ENCODE data around the gene NCAM1.

Gene NCAM1

DNA sequence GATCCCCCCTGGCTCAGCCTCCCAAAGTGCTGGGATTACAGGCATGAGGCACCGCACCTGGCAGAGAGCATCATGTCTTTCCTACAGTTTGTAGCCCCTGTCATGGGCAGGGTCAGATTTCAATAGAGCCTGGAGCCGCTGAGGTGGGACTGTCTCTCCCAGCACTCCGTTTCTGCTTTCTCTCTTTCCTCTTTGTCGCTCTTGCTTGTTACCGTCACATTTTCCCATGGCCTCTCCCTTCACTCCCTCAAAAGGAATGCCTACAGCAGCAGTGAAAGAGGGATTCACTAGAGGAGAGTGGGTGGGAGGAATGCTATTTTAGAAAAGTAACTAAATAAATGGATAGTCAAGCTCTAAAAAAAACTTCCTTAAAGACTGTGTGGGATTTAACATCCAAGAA is 216.5 kb downstream of the NCAM1 start:
- Histone ChIP-seq H3K4me1 (ENCODE audit: control insufficient read depth in 1 of 2, insufficient read depth in 1 of 2, low read depth in 1 of 2, low read length in 1 of 2) (no peaks in the 10 kb centered on the region), H3K27me3 (peaks cover 9% of the 10 kb centered on the region), H3K4me3 (ENCODE audit: low read depth in 1 of 2, low read length in 1 of 2) (no peak overlapping the region), H3K9me3 (no peaks in the 10 kb centered on the region), H3K36me3 (no peaks in the 10 kb centered on the region), H3K27ac (no peak overlapping the region)
- TF ChIP-seq, protein P1, sequence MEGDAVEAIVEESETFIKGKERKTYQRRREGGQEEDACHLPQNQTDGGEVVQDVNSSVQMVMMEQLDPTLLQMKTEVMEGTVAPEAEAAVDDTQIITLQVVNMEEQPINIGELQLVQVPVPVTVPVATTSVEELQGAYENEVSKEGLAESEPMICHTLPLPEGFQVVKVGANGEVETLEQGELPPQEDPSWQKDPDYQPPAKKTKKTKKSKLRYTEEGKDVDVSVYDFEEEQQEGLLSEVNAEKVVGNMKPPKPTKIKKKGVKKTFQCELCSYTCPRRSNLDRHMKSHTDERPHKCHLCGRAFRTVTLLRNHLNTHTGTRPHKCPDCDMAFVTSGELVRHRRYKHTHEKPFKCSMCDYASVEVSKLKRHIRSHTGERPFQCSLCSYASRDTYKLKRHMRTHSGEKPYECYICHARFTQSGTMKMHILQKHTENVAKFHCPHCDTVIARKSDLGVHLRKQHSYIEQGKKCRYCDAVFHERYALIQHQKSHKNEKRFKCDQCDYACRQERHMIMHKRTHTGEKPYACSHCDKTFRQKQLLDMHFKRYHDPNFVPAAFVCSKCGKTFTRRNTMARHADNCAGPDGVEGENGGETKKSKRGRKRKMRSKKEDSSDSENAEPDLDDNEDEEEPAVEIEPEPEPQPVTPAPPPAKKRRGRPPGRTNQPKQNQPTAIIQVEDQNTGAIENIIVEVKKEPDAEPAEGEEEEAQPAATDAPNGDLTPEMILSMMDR (IDR thresholded peaks at IDR 0.05), result no peak

DNA sequence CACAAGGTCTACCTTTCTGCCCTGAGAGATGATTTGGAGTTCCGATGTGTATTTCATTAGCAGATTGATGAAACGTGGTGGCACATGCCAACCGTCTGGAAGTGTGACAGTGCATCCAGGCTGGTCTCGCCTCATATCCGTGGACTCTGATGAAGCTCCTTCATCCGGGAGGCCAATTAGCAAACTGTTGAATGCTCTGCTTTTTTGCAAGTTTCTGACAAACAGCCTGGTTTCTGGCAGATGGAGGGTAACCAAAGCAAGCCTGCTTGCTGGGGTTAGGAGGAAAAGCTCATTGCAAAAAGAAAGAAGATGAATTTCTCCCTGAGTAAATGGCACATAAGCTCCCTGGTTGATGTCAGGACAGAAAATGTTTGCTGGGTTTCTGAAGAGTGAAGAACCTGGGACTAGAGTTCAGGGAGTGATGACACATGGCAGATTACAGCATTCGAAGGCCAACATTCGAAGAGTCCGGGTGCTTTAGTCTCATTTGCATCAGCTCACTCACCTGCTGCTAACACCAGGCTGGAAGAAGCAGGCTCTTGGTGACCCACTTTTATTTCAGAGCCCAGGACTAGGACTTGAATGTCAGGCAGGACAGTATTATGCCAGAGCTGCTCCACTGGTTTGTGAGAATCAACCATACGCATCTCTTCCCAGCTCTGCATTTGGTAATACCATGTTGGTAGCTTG is 217.3 kb downstream of the NCAM1 start:
- H3K4me3 ChIP-seq (ENCODE audit: low read depth in 1 of 2, low read length in 1 of 2), result no peak overlapping the region
- no peaks in the 10 kb centered on the region for H3K4me1 ChIP-seq (ENCODE audit: control insufficient read depth in 1 of 2, insufficient read depth in 1 of 2, low read depth in 1 of 2, low read length in 1 of 2)
- no peaks in the 10 kb centered on the region for H3K9me3 ChIP-seq
- TF ChIP-seq, protein P1 (IDR thresholded peaks at IDR 0.05), result no peak
- H3K27me3 ChIP-seq, result peaks cover 9% of the 10 kb centered on the region
- no peaks in the 10 kb centered on the region for H3K36me3 ChIP-seq
- no peak overlapping the region for H3K27ac ChIP-seq

DNA sequence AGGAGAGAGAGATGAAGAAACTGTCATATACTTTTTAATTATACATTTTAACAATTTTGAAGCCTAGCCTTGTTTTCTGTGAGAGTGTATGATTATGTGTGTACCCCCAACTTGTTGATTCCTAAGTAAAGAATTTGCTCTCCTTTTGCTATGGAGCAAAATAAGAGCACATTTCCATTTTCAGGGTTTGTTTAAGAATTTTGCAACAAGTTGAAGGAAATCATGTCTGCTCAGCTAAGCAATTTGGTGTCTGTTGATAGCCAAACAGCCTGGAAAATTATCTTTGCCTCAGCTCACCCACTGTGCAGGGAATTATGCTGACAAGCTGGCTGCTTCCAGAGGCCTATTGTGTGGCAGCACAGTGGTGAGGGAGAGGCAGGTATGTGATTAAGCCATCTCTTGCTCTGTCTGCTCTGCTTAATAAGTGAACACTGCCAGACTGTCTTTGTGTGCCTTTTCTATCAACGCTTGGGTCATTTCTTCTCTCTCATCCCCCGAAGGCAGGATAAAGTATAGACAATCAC is 218.0 kb downstream of the NCAM1 start:
- peaks cover 9% of the 10 kb centered on the region for H3K27me3 ChIP-seq
- no peaks in the 10 kb centered on the region for H3K9me3 ChIP-seq
- H3K27ac ChIP-seq, result no peak overlapping the region
- H3K4me3 ChIP-seq (ENCODE audit: low read depth in 1 of 2, low read length in 1 of 2), result no peak overlapping the region
- no peaks in the 10 kb centered on the region for H3K36me3 ChIP-seq
- TF ChIP-seq, protein P1 (IDR thresholded peaks at IDR 0.05), result no peak
- H3K4me1 ChIP-seq (ENCODE audit: control insufficient read depth in 1 of 2, insufficient read depth in 1 of 2, low read depth in 1 of 2, low read length in 1 of 2), result no peaks in the 10 kb centered on the region

DNA sequence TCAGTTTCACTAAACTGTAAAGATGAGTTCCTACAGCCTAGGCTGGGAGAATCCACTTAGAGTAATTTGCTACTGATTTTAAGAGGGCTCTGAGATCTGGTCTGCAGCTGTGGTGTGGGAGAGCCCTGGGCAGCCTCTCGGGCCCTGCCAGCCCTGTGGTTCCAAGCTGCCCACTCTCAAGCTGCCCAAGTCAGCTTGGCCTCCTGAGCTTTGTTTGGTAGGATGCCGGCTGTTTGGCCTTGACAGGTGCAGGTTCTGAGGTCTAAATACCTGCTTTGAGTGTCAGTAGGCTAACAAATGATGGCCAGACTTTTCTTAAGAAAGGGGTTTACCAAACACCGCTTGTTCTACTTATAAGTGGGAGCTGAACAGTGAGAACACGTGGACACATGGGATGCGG is 219.9 kb downstream of the NCAM1 start:
- H3K4me3 ChIP-seq (ENCODE audit: low read depth in 1 of 2, low read length in 1 of 2), result no peak overlapping the region
- H3K27me3 ChIP-seq, result peaks cover 4% of the 10 kb centered on the region
- no peaks in the 10 kb centered on the region for H3K36me3 ChIP-seq
- TF ChIP-seq, protein P1 (IDR thresholded peaks at IDR 0.05), result no peak
- no peak overlapping the region for H3K27ac ChIP-seq
- no peaks in the 10 kb centered on the region for H3K9me3 ChIP-seq
- H3K4me1 ChIP-seq (ENCODE audit: control insufficient read depth in 1 of 2, insufficient read depth in 1 of 2, low read depth in 1 of 2, low read length in 1 of 2), result no peaks in the 10 kb centered on the region

DNA sequence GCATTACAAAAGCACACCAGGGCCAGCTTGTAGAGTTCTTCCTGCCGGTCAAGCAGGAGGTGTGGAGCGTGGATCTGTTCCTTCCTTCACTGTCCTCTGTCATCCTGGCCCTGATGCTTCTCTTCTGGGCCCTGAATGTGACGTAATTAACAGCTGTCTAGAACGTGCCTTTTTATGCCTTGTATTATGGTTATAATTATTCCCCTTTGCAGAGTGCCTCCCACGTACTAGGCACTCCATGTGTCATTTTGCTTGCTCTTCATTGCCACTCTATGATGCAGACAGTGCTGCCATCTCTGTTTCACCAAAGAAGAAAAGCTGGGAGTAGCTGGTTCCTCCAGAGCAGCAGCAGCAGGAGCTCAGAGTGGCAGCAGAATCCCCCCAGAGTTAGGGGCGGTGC is 221.1 kb downstream of the NCAM1 start:
- no peaks in the 10 kb centered on the region for H3K9me3 ChIP-seq
- H3K4me1 ChIP-seq (ENCODE audit: control insufficient read depth in 1 of 2, insufficient read depth in 1 of 2, low read depth in 1 of 2, low read length in 1 of 2), result no peaks in the 10 kb centered on the region
- H3K36me3 ChIP-seq, result no peaks in the 10 kb centered on the region
- H3K4me3 ChIP-seq (ENCODE audit: low read depth in 1 of 2, low read length in 1 of 2), result no peak overlapping the region
- TF ChIP-seq, protein P1 (IDR thresholded peaks at IDR 0.05), result no peak
- peaks cover 4% of the 10 kb centered on the region for H3K27me3 ChIP-seq
- H3K27ac ChIP-seq, result no peak overlapping the region
